Suprapubic skin (tissue), 4 donors: ENCODE measurements around the gene GMDS. TPM values are rescaled to one million over a fixed set of nuclear protein-coding genes. Genes with fewer than 3 reads are reported as not detected.

Experiments used
- DNase-seq, 2 donors: peaks; one replicate each; pipeline ENCODE4 v3.0.0-alpha.2; 2019; ENCODE audit warnings: low spot score in 2 of 2
- H3K27ac ChIP-seq: fragments of 200-600 bp; sonication (generic); one replicate; pipeline ENCODE4 v1.5.1; 2019
- H3K27me3 ChIP-seq: fragments of 200-600 bp; sonication (generic); one replicate; pipeline ENCODE4 v1.5.1; 2019
- H3K36me3 ChIP-seq: fragments of 200-600 bp; sonication (generic); one replicate; pipeline ENCODE4 v1.5.1; 2019
- H3K4me1 ChIP-seq: fragments of 200-600 bp; sonication (generic); one replicate; pipeline ENCODE4 v1.5.1; 2019
- H3K4me3 ChIP-seq: fragments of 200-600 bp; sonication (generic); one replicate; pipeline ENCODE4 v1.5.1; 2019; ENCODE audit warnings: mild to moderate bottlenecking
- H3K9me3 ChIP-seq: fragments of 200-600 bp; sonication (generic); one replicate; pipeline ENCODE4 v1.5.1; 2019
- EP300 ChIP-seq: sonication (generic); formaldehyde crosslinking; IDR thresholded peaks from one replicate; pipeline ENCODE4 v1.6.1; 2017; ENCODE audit warnings: antibody characterized with exemption
- POLR2A ChIP-seq, 2 donors: fragments of 450-650 bp; IDR thresholded peaks; one replicate each; pipeline ENCODE4 v1.6.1; 2017; ENCODE audit warnings: antibody characterized with exemption in 2 of 2, mild to moderate bottlenecking in 2 of 2, moderate library complexity in 2 of 2
- POLR2AphosphoS5 ChIP-seq, 3 donors: sonication (generic); formaldehyde crosslinking; IDR thresholded peaks; one replicate each; pipeline ENCODE4 v1.6.1; 2017; ENCODE audit warnings: antibody characterized with exemption in 3 of 3
- WGBS: methylation state at CpG from one replicate; pipeline ENCODE4 v1.1.5; 2018; 5-methylcytosine and 5-hydroxymethylcytosine counted together
- total RNA-seq, 4 donors: library from RNA; depleted of rRNA; stranded (reverse); fragments of >200 nt; gene quantifications; one replicate each; pipeline ENCODE4 v1.1.0, GENCODE V29; 2016
- TF ChIP-seq, protein P1 (sequence below), 2 donors: fragments of 200-600 bp in 1 of 2; fragments of 450-650 bp in 1 of 2; sonication (generic) in 1 of 2; IDR thresholded peaks; one replicate each; pipeline ENCODE4 v1.5.1; 2016 to 2019; ENCODE audit warnings: antibody characterized with exemption in 2 of 2, mild to moderate bottlenecking in 1 of 2, moderate library complexity in 1 of 2

Gene GMDS
- total RNA-seq, 4 donors from 2014 or later, result 11.7 to 19.3 (median 13.2) TPM

DNA sequence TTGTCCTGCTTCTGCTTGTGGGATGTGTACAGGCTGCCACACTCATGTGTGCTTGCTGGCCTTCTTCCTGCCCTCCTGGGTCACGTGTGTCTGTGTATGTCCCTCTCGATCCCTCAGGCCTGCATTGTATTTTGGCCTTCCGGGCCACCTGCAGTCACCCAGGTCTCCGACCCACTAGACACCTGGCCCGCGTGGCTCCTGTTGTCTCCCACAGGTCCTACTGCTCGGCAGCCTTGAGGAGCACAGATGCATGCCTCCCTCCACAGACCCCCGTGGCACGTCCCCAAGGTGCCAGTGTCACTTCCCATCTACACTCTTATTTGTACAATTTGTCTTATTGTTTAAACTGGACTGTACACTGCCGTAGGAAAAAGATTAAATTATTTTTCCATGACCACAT is 592.6 kb downstream of the GMDS start:
- Histone ChIP-seq H3K4me3 (no peak overlapping the region), H3K27me3 (no peaks in the 10 kb centered on the region), H3K9me3 (no peaks in the 10 kb centered on the region), H3K4me1 (no peaks in the 10 kb centered on the region), H3K27ac (no peak overlapping the region), H3K36me3 (no peaks in the 10 kb centered on the region)
- 94% methylated on average over 10 of the region's 10 CpGs for WGBS
- no peak for TF ChIP-seq EP300
- no peak for TF ChIP-seq POLR2A (IDR thresholded peaks at IDR 0.05)
- no peak for TF ChIP-seq POLR2AphosphoS5 (IDR thresholded peaks at IDR 0.05)
- TF ChIP-seq, protein P1, sequence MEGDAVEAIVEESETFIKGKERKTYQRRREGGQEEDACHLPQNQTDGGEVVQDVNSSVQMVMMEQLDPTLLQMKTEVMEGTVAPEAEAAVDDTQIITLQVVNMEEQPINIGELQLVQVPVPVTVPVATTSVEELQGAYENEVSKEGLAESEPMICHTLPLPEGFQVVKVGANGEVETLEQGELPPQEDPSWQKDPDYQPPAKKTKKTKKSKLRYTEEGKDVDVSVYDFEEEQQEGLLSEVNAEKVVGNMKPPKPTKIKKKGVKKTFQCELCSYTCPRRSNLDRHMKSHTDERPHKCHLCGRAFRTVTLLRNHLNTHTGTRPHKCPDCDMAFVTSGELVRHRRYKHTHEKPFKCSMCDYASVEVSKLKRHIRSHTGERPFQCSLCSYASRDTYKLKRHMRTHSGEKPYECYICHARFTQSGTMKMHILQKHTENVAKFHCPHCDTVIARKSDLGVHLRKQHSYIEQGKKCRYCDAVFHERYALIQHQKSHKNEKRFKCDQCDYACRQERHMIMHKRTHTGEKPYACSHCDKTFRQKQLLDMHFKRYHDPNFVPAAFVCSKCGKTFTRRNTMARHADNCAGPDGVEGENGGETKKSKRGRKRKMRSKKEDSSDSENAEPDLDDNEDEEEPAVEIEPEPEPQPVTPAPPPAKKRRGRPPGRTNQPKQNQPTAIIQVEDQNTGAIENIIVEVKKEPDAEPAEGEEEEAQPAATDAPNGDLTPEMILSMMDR (IDR thresholded peaks at IDR 0.05), result no peak
- no peak for DNase-seq

DNA sequence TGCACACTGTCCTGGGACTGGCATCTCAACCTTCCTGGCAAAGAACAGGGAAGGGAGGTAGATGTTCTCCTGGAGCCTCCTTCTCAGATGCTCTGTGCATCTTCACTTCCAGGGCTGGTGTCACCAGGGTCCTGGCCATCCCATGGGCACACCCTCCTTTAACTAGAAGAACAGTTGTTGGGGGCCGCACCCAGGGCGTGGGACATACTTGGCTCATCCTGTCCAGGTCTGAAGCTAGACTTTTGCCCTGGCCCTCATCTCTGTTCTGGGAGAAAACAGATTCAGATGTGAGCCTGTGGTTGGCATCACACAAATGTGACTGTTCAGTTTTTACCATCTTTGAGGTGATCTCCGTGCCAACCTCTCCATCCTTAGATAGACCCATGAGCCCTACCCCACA is 594.0 kb downstream of the GMDS start:
- no peak for DNase-seq
- Histone ChIP-seq H3K9me3 (no peaks in the 10 kb centered on the region), H3K4me3 (no peak overlapping the region), H3K27me3 (no peaks in the 10 kb centered on the region), H3K4me1 (no peaks in the 10 kb centered on the region), H3K36me3 (no peaks in the 10 kb centered on the region), H3K27ac (no peak overlapping the region)
- TF ChIP-seq POLR2AphosphoS5 (IDR thresholded peaks at IDR 0.05), result no peak
- no peak for TF ChIP-seq POLR2A (IDR thresholded peaks at IDR 0.05)
- TF ChIP-seq, protein P1 (IDR thresholded peaks at IDR 0.05), result no peak
- TF ChIP-seq EP300, result no peak
- WGBS, result 100% methylated on average over 3 of the region's 3 CpGs

DNA sequence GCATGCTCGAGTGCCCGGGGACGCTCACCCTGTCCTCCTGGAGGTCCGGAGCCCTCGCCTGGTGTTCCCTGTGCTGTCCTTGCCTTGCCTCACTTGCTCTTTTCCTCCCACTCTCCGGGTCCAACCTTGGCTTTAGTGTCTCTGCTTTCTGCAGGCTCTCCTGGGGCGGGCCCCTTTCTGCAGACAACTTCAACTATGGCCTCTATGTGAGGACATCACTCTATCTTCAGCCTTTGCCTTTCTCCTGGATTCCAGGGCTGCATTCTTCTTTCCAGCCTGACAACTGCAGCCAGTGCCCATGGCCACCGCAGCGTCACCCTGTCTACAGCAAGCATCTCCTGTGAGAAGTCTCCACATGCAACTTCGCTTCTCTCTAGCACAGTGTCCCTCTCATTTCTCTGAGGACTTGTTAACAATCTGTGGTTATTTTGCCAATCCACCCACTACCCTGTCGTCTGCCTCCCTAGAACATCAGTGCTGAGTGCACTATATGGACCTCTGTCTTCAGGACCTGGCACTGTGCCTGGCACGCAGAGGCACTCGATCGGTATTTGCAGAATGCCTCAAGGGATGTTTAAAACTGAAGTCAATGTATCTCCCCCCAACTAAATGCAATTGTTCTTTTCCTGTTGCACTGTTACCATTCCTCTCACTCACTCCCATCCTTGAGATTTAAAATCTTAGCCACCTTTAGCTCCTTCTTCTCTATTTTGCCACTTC is 599.8 kb downstream of the GMDS start:
- Histone ChIP-seq H3K9me3 (no peaks in the 10 kb centered on the region), H3K27me3 (no peaks in the 10 kb centered on the region), H3K4me3 (no peak overlapping the region), H3K36me3 (no peaks in the 10 kb centered on the region), H3K27ac (no peak overlapping the region), H3K4me1 (peaks cover 6% of the 10 kb centered on the region)
- WGBS, result 83% methylated on average over 14 of the region's 14 CpGs
- TF ChIP-seq, protein P1 (IDR thresholded peaks at IDR 0.05), result no peak
- TF ChIP-seq POLR2AphosphoS5 (IDR thresholded peaks at IDR 0.05) (no peak), POLR2A (IDR thresholded peaks at IDR 0.05) (no peak), EP300 (no peak)
- DNase-seq, result no peak

DNA sequence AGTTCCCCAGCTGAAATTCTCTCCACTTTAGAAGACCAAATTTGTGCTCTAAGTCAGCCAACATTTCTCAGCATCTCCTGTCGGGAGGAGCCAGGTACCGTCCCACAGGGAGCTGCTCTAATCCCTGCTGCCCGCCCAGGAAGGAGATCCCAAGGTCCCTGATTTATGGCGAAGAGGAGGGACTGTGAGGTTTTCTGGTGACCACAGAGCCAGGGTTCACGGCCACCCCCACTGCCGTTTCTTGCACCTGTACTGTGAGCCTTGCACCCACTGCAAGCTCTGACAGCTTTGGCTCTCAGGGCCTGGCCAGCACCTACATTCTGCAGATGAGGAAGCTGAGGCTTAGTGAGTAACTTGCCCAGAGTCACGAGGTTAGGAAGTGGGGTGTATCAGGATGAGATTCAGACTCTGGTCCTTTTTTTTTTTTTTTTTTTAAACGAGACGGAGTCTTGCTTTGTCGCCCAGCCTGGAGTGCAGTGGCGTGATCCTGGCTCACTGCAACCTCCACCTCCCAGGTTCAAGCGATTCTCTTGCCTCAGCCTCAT is 600.8 kb downstream of the GMDS start:
- Histone ChIP-seq H3K36me3 (no peaks in the 10 kb centered on the region), H3K4me3 (no peak overlapping the region), H3K27ac (no peak overlapping the region), H3K9me3 (no peaks in the 10 kb centered on the region), H3K27me3 (no peaks in the 10 kb centered on the region), H3K4me1 (peaks cover 6% of the 10 kb centered on the region)
- DNase-seq, result no peak
- TF ChIP-seq, protein P1 (IDR thresholded peaks at IDR 0.05), result no peak
- no peak for TF ChIP-seq POLR2A (IDR thresholded peaks at IDR 0.05)
- 87% methylated on average over 12 of the region's 12 CpGs for WGBS

DNA sequence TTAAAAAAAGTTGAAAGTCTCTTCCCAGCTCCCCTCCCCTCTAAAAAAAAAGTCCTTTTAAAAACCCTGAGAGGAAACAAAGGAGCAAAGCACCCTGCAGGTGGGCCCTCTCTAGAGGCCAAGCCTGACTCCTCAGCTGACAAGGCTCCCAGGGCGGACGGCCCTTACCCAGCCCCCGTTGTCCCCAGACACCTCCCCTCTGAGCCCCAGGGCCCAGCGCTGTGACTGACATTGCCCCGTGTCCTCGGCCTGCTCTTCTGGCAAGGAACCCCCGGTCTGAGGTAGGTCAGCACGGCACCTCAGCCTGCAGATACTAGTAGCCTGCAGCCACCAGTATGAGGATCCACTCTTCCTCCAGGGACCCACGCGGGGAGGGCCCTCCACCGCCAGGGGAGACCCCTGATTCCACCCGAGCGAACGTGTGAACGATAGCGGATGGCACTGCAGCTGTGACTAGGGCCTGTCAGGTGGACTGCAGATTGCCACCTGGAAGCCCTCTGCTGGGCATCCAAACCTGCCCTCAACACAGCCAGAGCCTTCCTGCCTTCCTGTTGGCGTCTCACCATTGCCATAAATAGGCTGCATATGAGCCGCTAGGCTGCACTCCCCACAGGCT is 601.5 kb downstream of the GMDS start:
- peak in 1 of 2 donors; percentile 43 for DNase-seq
- no peak for TF ChIP-seq POLR2AphosphoS5 (IDR thresholded peaks at IDR 0.05)
- no peak for TF ChIP-seq POLR2A (IDR thresholded peaks at IDR 0.05)
- TF ChIP-seq, protein P1 (IDR thresholded peaks at IDR 0.05), result no peak
- no peak for TF ChIP-seq EP300
- Histone ChIP-seq H3K4me3 (no peak overlapping the region), H3K9me3 (no peaks in the 10 kb centered on the region), H3K36me3 (no peaks in the 10 kb centered on the region), H3K4me1 (peaks cover 6% of the 10 kb centered on the region), H3K27ac (no peak overlapping the region), H3K27me3 (no peaks in the 10 kb centered on the region)
- 89% methylated on average over 8 of the region's 18 CpGs for WGBS
